Subcutaneous abdominal adipose tissue (tissue), 5 donors: ENCODE results near the gene GRPEL1.
A peak's percentile ranks its signal among the peaks of the same experiment; 100 is the strongest.

Experiments
- H3K27ac ChIP-seq: one replicate; pipeline ENCODE4 v1.7.0; 2013; ENCODE audit warnings: low read depth, mild to moderate bottlenecking, inconsistent platforms, low read length, moderate library complexity
- H3K27me3 ChIP-seq, 5 donors: one replicate each; pipeline ENCODE4 v1.7.0; 2013; ENCODE audit warnings: low read length in 5 of 5, inconsistent platforms in 1 of 5; ENCODE audit not compliant: control insufficient read depth in 5 of 5, insufficient read depth in 4 of 5
- H3K36me3 ChIP-seq, 5 donors: one replicate each; pipeline ENCODE4 v1.7.0; 2013; ENCODE audit warnings: low read length in 5 of 5; ENCODE audit not compliant: control insufficient read depth in 5 of 5, insufficient read depth in 5 of 5
- H3K4me1 ChIP-seq, 5 donors: one replicate each; pipeline ENCODE4 v1.7.0; 2013; ENCODE audit warnings: low read length in 5 of 5, mild to moderate bottlenecking in 3 of 5, moderate library complexity in 1 of 5; ENCODE audit not compliant: control insufficient read depth in 5 of 5, insufficient read depth in 5 of 5
- H3K4me3 ChIP-seq, 5 donors: one replicate each; pipeline ENCODE4 v1.7.0; 2013; ENCODE audit warnings: low read length in 5 of 5, low read depth in 1 of 5
- H3K9ac ChIP-seq, 5 donors: one replicate each; pipeline ENCODE4 v1.7.0; 2013; ENCODE audit warnings: low read length in 5 of 5, mild to moderate bottlenecking in 4 of 5, moderate library complexity in 3 of 5
- H3K9me3 ChIP-seq, 5 donors: one replicate each; pipeline ENCODE4 v1.7.0; 2013; ENCODE audit warnings: low read length in 5 of 5; ENCODE audit not compliant: control insufficient read depth in 5 of 5
- donor health status: healthy.
- donor health status: healthy.
- donor health status: healthy.
- donor health status: healthy.
- donor health status: healthy.

The GRPEL1 gene

DNA sequence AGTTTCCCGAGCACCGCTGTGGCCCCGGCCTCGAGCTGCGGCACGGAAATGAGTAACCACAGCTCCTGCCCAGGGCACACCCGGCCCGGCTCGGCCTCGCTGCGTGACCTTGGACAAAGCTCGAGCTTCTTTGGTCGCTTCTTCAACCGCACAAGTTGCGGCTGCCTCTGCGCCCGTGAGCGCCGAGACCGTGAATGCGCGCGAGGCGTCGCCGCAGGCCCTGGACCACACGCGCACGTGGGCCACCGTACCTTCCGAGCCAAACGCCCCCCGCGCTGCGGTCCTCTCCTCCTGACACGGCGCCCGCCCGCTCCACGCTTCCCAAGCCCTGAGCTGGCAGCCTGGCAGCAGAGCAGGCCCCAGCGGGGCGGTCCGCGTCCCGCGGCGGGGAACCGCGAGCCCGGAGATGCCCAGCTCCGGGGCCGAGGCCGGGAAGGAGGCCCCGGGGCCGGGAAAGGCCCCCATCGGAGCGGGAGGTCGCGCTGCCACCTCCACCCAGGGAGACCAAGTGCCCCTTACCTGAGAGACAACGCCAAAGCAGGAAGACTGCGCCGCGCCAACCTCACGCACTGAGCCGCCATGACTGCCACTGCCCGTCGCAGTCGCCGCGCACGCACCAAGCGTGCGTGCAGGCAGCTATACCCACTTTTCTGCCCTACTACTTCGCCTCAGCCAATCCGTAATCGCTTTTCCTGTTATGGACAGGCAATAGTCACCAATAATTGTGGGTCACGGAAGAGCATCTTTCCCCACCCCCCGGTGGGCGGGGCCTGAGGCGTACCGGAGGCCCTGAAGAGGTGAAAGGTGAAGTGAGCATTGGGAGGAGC is at the start of gene GRPEL1:
GRPEL1 (minus strand) TSS at position 613 of the 827 bp plus-strand sequence; CDS start at position 581, 32 bp downstream.
- Histone ChIP-seq H3K9ac (peak within 1 kb of the TSS; percentile 75 to 96 (median 88)), H3K4me3 (peak within 1 kb of the TSS; percentile 66 to 99 (median 84)), H3K4me1 (peaks cover 5 to 31% (median 28%) of the 10 kb centered on the region in 5 donors), H3K27me3 (peaks cover 0 to 2% (median 0%) of the 10 kb centered on the region in 5 donors), H3K9me3 (no peaks in the 10 kb centered on the region), H3K36me3 (peaks cover 0 to 22% (median 15%) of the 10 kb centered on the region in 5 donors), H3K27ac (peak within 1 kb of the TSS; percentile 86)

DNA sequence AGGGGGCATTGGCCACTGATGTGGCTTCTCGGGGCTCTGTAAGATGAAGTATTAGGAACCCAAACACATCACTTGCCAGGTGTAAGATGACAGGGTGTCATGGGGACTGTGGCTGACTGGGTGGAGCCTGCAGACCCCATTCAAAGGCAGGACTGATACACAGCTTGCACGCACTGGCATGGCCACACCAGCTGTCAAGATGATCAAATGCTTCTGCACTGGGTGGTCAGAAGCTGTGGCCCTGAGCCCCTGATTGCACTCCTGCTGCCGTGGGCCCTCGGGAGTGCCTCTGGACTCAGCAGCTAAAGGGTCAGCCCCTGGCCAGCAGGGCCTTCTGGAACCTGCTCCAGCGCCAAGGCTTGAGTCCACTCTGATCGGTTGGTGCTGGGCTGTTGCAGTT is 48.8 kb upstream of the GRPEL1 start:
- Histone ChIP-seq H3K27ac (no peak overlapping the region), H3K27me3 (peaks cover 0 to 13% (median 0%) of the 10 kb centered on the region in 5 donors), H3K36me3 (no peaks in the 10 kb centered on the region), H3K4me1 (peaks cover 0 to 3% (median 0%) of the 10 kb centered on the region in 5 donors), H3K9ac (no peak overlapping the region), H3K9me3 (peaks cover 0 to 6% (median 0%) of the 10 kb centered on the region in 5 donors), H3K4me3 (no peak overlapping the region)

DNA sequence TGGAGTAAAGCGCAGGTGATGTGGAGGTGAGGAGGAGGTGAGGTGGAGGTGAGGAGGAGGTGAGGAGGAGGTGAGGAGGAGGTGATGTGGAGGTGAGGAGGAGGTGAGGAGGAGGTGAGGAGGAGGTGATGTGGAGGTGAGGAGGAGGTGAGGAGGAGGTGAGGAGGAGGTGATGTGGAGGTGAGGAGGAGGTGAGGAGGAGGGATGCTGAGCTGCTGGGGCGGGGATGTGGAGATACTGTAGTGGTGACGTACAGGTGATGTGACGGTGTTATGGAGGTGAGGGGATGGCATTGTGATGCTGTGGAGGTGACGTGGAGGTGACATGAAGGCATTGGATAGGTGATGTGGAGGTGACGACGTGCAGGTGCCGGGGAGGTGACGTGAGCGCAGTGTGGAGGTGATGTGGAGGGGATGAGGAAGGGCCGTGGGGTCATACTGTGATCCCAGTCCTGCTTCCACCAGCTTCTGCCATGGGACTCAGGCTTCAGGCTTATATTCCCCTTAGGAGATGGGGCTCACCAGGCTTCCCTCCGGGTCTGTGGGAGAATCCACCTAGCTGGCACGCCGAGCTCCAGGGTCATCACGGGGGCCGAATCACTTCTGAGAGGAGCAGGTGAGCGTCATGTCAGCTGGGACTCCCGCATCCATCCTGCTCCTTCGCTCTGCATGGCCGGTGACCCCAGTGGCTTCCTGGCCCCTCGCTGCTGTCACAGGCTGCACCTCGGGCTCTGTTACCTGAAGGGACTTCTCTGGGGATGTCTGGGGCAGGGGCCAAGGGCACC is 47.9 kb upstream of the GRPEL1 start:
- Histone ChIP-seq H3K4me3 (no peak overlapping the region), H3K9ac (no peak overlapping the region), H3K27ac (no peak overlapping the region), H3K9me3 (peaks cover 0 to 6% (median 0%) of the 10 kb centered on the region in 5 donors), H3K27me3 (peaks cover 0 to 13% (median 0%) of the 10 kb centered on the region in 5 donors), H3K4me1 (no peaks in the 10 kb centered on the region), H3K36me3 (no peaks in the 10 kb centered on the region)

DNA sequence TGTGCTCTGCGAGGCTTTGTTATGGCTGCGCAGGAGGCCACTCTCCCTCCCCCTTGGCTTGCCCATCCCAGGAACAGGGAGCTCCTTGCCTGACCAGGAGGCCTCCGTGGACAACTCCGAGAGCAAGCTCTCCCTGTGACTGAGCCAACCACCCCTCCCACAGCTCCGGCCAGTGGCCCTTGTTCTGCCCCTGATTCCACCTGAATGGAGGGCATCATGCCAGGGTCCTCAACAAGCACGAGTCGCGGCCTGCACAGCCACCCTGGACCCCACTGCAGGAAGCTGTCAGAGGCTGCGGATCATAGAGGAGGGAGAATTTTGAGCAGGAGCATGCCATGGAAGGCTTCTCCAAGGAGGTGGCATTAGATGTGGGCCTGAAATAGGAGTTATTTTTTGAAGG is 44.8 kb upstream of the GRPEL1 start:
- Histone ChIP-seq H3K9me3 (peaks cover 0 to 2% (median 0%) of the 10 kb centered on the region in 5 donors), H3K27me3 (peaks cover 0 to 16% (median 0%) of the 10 kb centered on the region in 5 donors), H3K4me1 (no peaks in the 10 kb centered on the region), H3K27ac (no peak overlapping the region), H3K4me3 (no peak overlapping the region), H3K36me3 (no peaks in the 10 kb centered on the region), H3K9ac (no peak overlapping the region)

DNA sequence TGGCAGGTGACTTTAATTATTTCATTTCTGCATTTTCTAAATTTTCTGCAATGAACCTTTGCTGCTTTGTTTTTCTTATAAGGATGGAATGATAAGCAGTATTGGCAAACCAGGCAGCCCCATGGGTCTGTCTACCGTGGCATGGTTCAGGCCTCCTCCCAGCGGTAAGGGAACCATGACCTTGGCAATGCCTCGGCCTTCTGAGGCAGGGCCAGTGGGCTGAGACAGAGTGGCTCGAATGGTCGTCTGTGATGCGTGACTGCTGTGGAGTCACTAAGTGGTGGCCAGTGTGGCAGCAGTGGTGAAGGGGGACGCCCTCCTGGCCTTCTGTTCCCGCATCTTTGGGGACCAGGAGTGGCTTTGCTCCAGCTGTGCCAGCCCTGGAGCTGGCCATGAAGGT is 43.6 kb upstream of the GRPEL1 start:
- Histone ChIP-seq H3K4me1 (no peaks in the 10 kb centered on the region), H3K9me3 (no peaks in the 10 kb centered on the region), H3K9ac (no peak overlapping the region), H3K4me3 (no peak overlapping the region), H3K27ac (no peak overlapping the region), H3K36me3 (no peaks in the 10 kb centered on the region), H3K27me3 (peaks cover 0 to 11% (median 0%) of the 10 kb centered on the region in 5 donors)

DNA sequence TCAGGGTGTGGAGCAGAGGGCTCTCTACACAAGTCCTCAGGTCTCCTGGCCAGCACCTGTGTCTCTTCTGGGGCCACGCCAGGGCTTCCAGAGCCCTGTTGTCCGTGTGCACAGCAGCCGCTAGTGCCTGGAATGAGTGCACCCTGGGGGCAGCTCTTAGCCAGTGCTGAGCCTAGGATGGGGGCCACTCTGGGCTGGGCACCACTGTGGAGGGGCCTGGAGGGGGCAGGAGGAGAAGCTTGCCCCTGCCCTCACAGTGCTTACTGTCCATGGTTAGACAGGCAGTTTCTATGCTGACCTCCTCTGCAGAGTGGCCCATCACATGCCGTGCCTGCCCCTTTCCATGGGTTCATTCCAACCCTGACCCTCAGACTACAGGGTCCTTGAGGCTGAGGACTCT is 42.7 kb upstream of the GRPEL1 start:
- Histone ChIP-seq H3K4me3 (no peak overlapping the region), H3K36me3 (no peaks in the 10 kb centered on the region), H3K9ac (no peak overlapping the region), H3K9me3 (no peaks in the 10 kb centered on the region), H3K27me3 (peaks cover 0 to 3% (median 0%) of the 10 kb centered on the region in 5 donors), H3K27ac (no peak overlapping the region), H3K4me1 (no peaks in the 10 kb centered on the region)

DNA sequence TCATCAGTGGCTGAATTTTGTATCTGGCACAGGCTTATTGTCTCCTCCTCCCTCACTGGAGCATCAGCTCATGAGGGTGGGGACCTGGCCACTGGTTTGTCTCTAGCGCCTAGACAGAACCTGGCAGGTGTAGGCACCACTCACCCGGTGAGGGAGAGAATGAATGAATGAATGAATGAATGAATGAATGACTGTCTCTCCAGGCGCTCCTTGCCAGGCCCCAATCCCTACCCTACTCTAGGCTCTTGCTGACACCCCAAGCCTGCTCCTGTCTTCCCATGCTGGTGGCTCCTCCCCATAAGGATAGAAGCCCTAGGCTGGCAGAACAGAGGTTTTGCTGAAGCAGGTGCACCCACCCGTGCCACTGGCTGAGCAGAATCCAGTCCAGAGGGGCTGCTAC is 41.3 kb upstream of the GRPEL1 start:
- H3K27ac ChIP-seq = no peak overlapping the region
- peaks cover 0 to under 1% (median 0%) of the 10 kb centered on the region in 5 donors for H3K4me1 ChIP-seq
- H3K9ac ChIP-seq = no peak overlapping the region
- H3K27me3 ChIP-seq = peaks cover 0 to 3% (median 0%) of the 10 kb centered on the region in 5 donors
- H3K4me3 ChIP-seq = no peak overlapping the region
- H3K36me3 ChIP-seq = no peaks in the 10 kb centered on the region
- no peaks in the 10 kb centered on the region for H3K9me3 ChIP-seq

DNA sequence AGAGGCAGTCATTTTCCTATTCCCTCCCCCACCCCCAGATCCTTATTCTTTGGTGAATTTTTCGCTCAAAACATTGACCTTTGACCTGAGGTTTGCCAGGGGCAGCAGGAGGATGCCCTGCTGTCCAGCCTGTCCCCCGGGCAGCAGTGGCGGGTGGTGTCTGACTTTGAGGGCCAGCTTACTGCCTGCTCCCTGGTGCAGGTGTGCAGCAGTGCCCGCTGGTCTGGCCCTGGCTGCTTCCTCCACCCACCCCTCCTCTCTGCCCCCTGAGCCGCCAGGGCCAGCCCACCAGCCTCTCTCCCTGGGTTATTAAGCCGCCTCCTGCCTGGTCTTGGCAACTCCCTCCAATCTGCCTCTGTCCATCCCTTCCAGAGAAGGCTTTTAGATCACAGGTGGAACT is 40.8 kb upstream of the GRPEL1 start:
- Histone ChIP-seq H3K9ac (no peak overlapping the region), H3K4me1 (peaks cover under 1 to 6% (median 4%) of the 10 kb centered on the region in 5 donors), H3K27ac (no peak overlapping the region), H3K4me3 (no peak overlapping the region), H3K9me3 (no peaks in the 10 kb centered on the region), H3K36me3 (no peaks in the 10 kb centered on the region), H3K27me3 (peaks cover 0 to 3% (median 0%) of the 10 kb centered on the region in 5 donors)

DNA sequence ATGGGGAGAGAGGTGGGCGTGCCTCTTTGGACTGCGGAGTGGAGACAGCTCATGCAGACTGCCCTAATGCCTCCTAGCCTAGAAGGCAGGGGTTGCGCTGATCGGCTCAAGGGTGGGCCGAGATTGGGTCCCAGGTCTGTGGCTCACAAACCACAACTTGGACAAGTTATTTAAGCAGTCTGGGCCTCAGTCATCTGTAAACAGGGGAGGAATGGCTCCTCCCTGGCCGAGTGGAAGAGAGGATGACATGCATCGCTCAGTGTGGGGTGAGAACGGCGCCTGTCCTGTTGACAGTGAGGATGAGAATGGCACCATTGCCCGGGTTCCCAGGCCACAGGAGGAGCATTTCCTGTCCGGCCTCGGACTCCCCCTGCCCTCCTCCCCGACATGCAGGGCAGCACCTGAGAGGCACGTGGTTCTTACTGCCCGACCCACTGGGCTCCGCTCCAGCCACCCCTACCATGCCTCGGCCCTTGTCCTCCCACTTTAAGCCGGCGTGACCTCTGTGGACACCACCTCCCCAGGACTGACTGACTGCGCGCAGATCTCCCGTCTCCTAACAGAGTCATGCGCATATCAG is 40.3 kb upstream of the GRPEL1 start:
- peaks cover 3 to 9% (median 8%) of the 10 kb centered on the region in 5 donors for H3K4me1 ChIP-seq
- no peak overlapping the region for H3K27ac ChIP-seq
- H3K27me3 ChIP-seq = peaks cover 0 to 3% (median 0%) of the 10 kb centered on the region in 5 donors
- no peak overlapping the region for H3K4me3 ChIP-seq
- H3K36me3 ChIP-seq = no peaks in the 10 kb centered on the region
- no peaks in the 10 kb centered on the region for H3K9me3 ChIP-seq
- H3K9ac ChIP-seq = no peak overlapping the region
